AG04449 (cell line): Measurements from ENCODE around the gene KCNMA1.

Experiments
- CTCF ChIA-PET: fragments of 350-600 bp; formaldehyde crosslinking; extraction: SDS; loops from one replicate; lab custom pipeline; 2021; ENCODE audit warnings: antibody characterized with exemption; lab: Yijun Ruan, JAX
- POLR2A ChIA-PET: fragments of 400-600, 350-600 bp; formaldehyde crosslinking; extraction: SDS; loops from one replicate; lab custom pipeline; 2020; ENCODE audit warnings: antibody characterized with exemption, inconsistent platforms; lab: Yijun Ruan, JAX
- DNase-seq: peaks from one replicate; pipeline ENCODE4 v3.0.0-alpha.2; 2010; ENCODE audit warnings: low read depth, low spot score
- H3K4me3 ChIP-seq: 2 replicates; pipeline ENCODE4 v1.5.1; 2011; ENCODE audit warnings: low read depth, mild to moderate bottlenecking, control low read depth, low read length
- CTCF ChIP-seq: IDR thresholded peaks from one replicate; pipeline ENCODE4 v1.5.1; 2011; ENCODE audit warnings: mild to moderate bottlenecking, moderate library complexity, low read length, control low read depth, inconsistent platforms; ENCODE audit not compliant: insufficient read depth; ENCODE audit errors: missing control alignments

The KCNMA1 gene

GRCh38 chr10:77378366-77379349 is 258.9 kb downstream of the KCNMA1 start:
- H3K4me3 ChIP-seq, result no peak overlapping the region
- ChIA-PET POLR2A (no interaction called here), CTCF (interaction anchor here (1.1 to 3.8 kb wide), 7 partner anchors 8 to 265 kb away, joined by 5 to 25 read pairs (median 7); no protein-coding TSS in a partner anchor)
- no peak for DNase-seq
- no peak for TF ChIP-seq CTCF

- ChIA-PET CTCF (interaction anchor here (1.0 to 1.8 kb wide), 8 partner anchors 9 to 266 kb away, joined by 3 to 9 read pairs (median 6); no protein-coding TSS in a partner anchor), POLR2A (no interaction called here)
- no peak for DNase-seq
- no peak overlapping the region for H3K4me3 ChIP-seq
- TF ChIP-seq CTCF, result no peak
Observed at GRCh38 chr10:77377678-77378352, 259.8 kb downstream of the KCNMA1 start.

- ChIA-PET POLR2A (no interaction called here), CTCF (interaction anchor here (0.6 to 1.8 kb wide), 7 partner anchors 8 to 267 kb away, joined by 3 to 9 read pairs (median 6); no protein-coding TSS in a partner anchor)
- no peak overlapping the region for H3K4me3 ChIP-seq
- no peak for TF ChIP-seq CTCF
- no peak for DNase-seq
Observed at GRCh38 chr10:77377034-77377433, 260.6 kb downstream of the KCNMA1 start.

GRCh38 chr10:77374189-77374656 is 263.4 kb downstream of the KCNMA1 start:
- TF ChIP-seq CTCF, result no peak
- no peak overlapping the region for H3K4me3 ChIP-seq
- CTCF ChIA-PET, result interaction anchor here (1.3 to 2.1 kb wide), 4 partner anchors 9 to 200 kb away, joined by 4 to 10 read pairs (median 4); no protein-coding TSS in a partner anchor
- POLR2A ChIA-PET, result no interaction called here
- no peak for DNase-seq

GRCh38 chr10:77371848-77372799 is 265.5 kb downstream of the KCNMA1 start:
- no peak for DNase-seq
- ChIA-PET POLR2A (no interaction called here), CTCF (interaction anchor here (0.9 to 2.1 kb wide), 6 partner anchors 14 to 269 kb away, joined by 3 to 10 read pairs (median 6); no protein-coding TSS in a partner anchor)
- no peak overlapping the region for H3K4me3 ChIP-seq
- TF ChIP-seq CTCF, result no peak
